NCI-H345 (cell line): ENCODE data around the gene GCHFR.

Experiments used
- DNase-seq: peaks from one replicate; lab custom pipeline; 2025; lab: John Stamatoyannopoulos, UW

GCHFR gene

DNA sequence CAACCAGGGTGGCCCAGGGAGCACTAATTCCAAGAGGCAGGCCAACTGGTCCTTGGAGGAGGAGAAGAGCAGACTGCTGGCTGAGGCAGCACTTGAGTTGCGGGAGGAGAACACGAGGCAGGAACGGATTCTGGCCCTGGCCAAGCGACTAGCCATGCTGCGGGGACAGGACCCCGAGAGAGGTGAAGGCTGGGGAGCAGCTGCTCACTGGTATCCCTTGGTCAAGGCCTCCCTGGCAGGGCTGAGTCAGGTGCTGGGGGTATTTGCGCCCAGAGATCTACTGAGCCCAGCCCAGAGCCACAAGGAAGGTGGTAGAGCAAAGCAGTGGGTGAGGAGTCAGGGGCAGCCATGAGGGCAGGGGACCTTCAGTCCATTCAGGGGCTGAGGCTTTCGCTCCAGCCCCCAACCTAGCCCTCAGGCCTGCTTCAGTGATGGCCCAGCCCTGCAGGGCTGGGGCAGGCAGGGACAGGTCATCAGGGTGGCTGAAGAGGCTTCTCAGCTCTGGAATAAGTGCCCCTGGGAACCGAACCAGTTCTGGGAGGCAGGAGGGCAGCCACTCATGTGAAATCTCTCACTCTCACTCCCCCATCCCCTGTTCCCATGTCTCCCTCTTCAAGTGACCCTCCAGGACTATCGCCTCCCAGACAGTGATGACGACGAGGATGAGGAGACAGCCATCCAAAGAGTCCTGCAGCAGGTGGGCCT is 49.0 kb downstream of the GCHFR start:
- no peak for DNase-seq

GRCh38 chr15:40815042-40815698 is 51.3 kb downstream of the GCHFR start:
- no peak for DNase-seq
